ENCODE results near the gene SNRPD2. TPM values are rescaled to one million over a fixed set of nuclear protein-coding genes. Genes with fewer than 3 reads are reported as not detected.

SNRPD2 gene
- total and polyA plus RNA-seq, 4 experiments from 2014 or later: 380 to 1,238 (median 681) TPM

GRCh38 chr19:45713141-45713540 is 21.4 kb upstream of the SNRPD2 start:
- H3K4me1 Mint-ChIP-seq: peaks cover 30 to 47% (median 33%) of the 10 kb centered on the region in 4 donors

GRCh38 chr19:45712699-45713067 is 20.9 kb upstream of the SNRPD2 start:
- no peak overlapping the region for H3K27ac Mint-ChIP-seq
- Histone ChIP-seq H3K27ac (ENCODE audit: low read depth, low read length) (no peak overlapping the region), H3K27me3 (ENCODE audit: insufficient read depth, low read length) (no peaks in the 10 kb centered on the region)

More at GRCh38 chr19:45713141-45713540, 21.4 kb upstream of the SNRPD2 start:
- Mint-ChIP-seq H3K27me3 (no peaks in the 10 kb centered on the region), H3K4me3 (no peak overlapping the region), H3K36me3 (peaks cover 13 to 21% of the 10 kb centered on the region in 2 donors), H3K9me3 (peaks cover 0 to 2% (median 0%) of the 10 kb centered on the region in 8 donors), H3K27ac (peak overlapping the region in 1 of 7 donors; percentile 57)
- Histone ChIP-seq H3K4me1 (ENCODE audit: insufficient read depth, low read length) (peaks cover 32% of the 10 kb centered on the region), H3K9me3 (ENCODE audit: control insufficient read depth in 1 of 2, low read length in 2 of 2) (no peaks in the 10 kb centered on the region), H3K4me3 (ENCODE audit: low read length in 2 of 2) (no peak overlapping the region), H3K27ac (ENCODE audit: low read depth, low read length) (no peak overlapping the region), H3K36me3 (ENCODE audit: insufficient read depth, low read length) (peaks cover 13% of the 10 kb centered on the region), H3K27me3 (ENCODE audit: insufficient read depth, low read length) (no peaks in the 10 kb centered on the region)
- ChIA-PET POLR2A (ENCODE audit: partially characterized antibody) (interaction anchor here (1.4 kb wide), 1 partner anchor 18 kb away, joined by 4 read pairs; the partner anchor contains the start of gene FBXO46), CTCF (ENCODE audit: partially characterized antibody) (interaction anchor here (5.1 kb wide), 1 partner anchor 21 kb away, joined by 48 read pairs; the partner anchor contains the start of genes QPCTL and SNRPD2)
- no peak for DNase-seq
- intact Hi-C loops (cut with micrococcal nuclease): no loop called here

GRCh38 chr19:45711851-45712698 is 20.3 kb upstream of the SNRPD2 start:
- ChIA-PET CTCF (ENCODE audit: partially characterized antibody) (no interaction called here), POLR2A (ENCODE audit: partially characterized antibody) (no interaction called here)
- Mint-ChIP-seq H3K4me1 (peaks cover 22 to 37% (median 25%) of the 10 kb centered on the region in 4 donors), H3K36me3 (peaks cover 13 to 16% of the 10 kb centered on the region in 2 donors), H3K27me3 (no peaks in the 10 kb centered on the region), H3K4me3 (no peak overlapping the region), H3K27ac (no peak overlapping the region), H3K9me3 (peaks cover 0 to under 1% (median 0%) of the 10 kb centered on the region in 8 donors)
- Histone ChIP-seq H3K27me3 (ENCODE audit: insufficient read depth, low read length) (no peaks in the 10 kb centered on the region), H3K4me3 (ENCODE audit: low read length in 2 of 2) (no peak overlapping the region), H3K27ac (ENCODE audit: low read depth, low read length) (no peak overlapping the region), H3K9me3 (ENCODE audit: control insufficient read depth in 1 of 2, low read length in 2 of 2) (no peaks in the 10 kb centered on the region), H3K36me3 (ENCODE audit: insufficient read depth, low read length) (peaks cover 13% of the 10 kb centered on the region), H3K4me1 (ENCODE audit: insufficient read depth, low read length) (peaks cover 26% of the 10 kb centered on the region)
- intact Hi-C loops (cut with micrococcal nuclease): no loop called here
- no peak for DNase-seq

More at GRCh38 chr19:45712699-45713067, 20.9 kb upstream of the SNRPD2 start:
- Mint-ChIP-seq H3K36me3 (peaks cover 13 to 21% of the 10 kb centered on the region in 2 donors), H3K27me3 (no peaks in the 10 kb centered on the region), H3K4me3 (no peak overlapping the region), H3K4me1 (peaks cover 26 to 42% (median 29%) of the 10 kb centered on the region in 4 donors), H3K9me3 (peaks cover 0 to 2% (median 0%) of the 10 kb centered on the region in 8 donors)
- no peak for DNase-seq
- Histone ChIP-seq H3K4me3 (ENCODE audit: low read length in 2 of 2) (no peak overlapping the region), H3K9me3 (ENCODE audit: control insufficient read depth in 1 of 2, low read length in 2 of 2) (no peaks in the 10 kb centered on the region), H3K4me1 (ENCODE audit: insufficient read depth, low read length) (peaks cover 27% of the 10 kb centered on the region), H3K36me3 (ENCODE audit: insufficient read depth, low read length) (peaks cover 13% of the 10 kb centered on the region)
- CTCF ChIA-PET (ENCODE audit: partially characterized antibody): no interaction called here
- POLR2A ChIA-PET (ENCODE audit: partially characterized antibody): no interaction called here
- intact Hi-C loops (cut with micrococcal nuclease): no loop called here

DNA sequence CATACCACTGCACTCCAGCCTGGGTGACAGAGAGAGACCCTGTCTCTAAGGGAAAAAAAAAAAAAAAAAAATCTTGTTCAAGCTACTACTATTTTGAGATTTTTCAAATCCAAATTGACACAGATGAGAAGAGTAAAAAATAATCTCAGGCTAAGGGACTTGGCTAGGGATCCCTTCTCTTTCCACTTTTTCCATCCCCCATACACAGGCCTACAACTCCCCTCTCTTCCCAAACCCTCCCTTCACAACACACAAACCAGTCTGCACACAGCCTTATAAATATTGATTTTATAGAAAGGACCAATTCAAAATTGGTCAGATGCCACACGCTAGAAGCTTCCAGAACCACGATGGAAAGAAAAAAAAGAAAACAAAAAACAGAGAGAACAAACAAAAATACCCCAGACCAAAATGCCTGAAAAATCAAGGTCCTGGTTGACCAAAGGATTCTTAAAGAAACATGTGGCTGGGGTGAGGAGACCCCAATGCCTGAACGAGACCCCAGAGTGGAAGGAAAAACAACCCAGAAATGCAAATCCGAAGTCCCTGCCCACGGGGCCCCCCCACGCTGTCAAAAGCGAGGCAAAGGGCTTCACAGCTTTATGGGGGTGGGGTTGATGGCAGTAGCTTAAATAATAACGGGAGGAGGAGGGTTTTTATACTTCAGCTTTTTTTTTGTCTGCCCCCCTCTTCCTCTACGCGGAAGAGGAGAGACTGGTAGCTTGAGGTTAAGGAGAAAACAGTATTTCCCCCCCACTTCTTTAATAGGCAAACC is 18.8 kb upstream of the SNRPD2 start:
- intact Hi-C loops (cut with micrococcal nuclease): no loop called here
- H3K27ac Mint-ChIP-seq: peak overlapping the region in 5 of 7 donors; percentile 4 to 86 (median 53)
- peaks cover 16% of the 10 kb centered on the region for H3K4me1 ChIP-seq (ENCODE audit: insufficient read depth, low read length)
- no peak overlapping the region for H3K4me3 Mint-ChIP-seq
- ChIA-PET CTCF (ENCODE audit: partially characterized antibody) (interaction anchor here (0.6 to 1.6 kb wide), 4 partner anchors 17 to 271 kb away, joined by 3 to 6 read pairs (median 4); no protein-coding TSS in a partner anchor), POLR2A (ENCODE audit: partially characterized antibody) (interaction anchor here (1.4 kb wide), 1 partner anchor 21 kb away, joined by 6 read pairs; the partner anchor contains the start of gene FBXO46)
- H3K4me1 Mint-ChIP-seq: peaks cover 11 to 22% (median 12%) of the 10 kb centered on the region in 4 donors
- H3K9me3 Mint-ChIP-seq: no peaks in the 10 kb centered on the region
- H3K9me3 ChIP-seq (ENCODE audit: control insufficient read depth in 1 of 2, low read length in 2 of 2): no peaks in the 10 kb centered on the region
- peaks cover 13 to 15% of the 10 kb centered on the region in 2 donors for H3K36me3 Mint-ChIP-seq
- H3K4me3 ChIP-seq (ENCODE audit: low read length in 2 of 2): no peak overlapping the region
- H3K27me3 Mint-ChIP-seq: no peaks in the 10 kb centered on the region
- no peaks in the 10 kb centered on the region for H3K27me3 ChIP-seq (ENCODE audit: insufficient read depth, low read length)
- no peak for DNase-seq
- H3K27ac ChIP-seq (ENCODE audit: low read depth, low read length): no peak overlapping the region
- H3K36me3 ChIP-seq (ENCODE audit: insufficient read depth, low read length): peaks cover 13% of the 10 kb centered on the region

DNA sequence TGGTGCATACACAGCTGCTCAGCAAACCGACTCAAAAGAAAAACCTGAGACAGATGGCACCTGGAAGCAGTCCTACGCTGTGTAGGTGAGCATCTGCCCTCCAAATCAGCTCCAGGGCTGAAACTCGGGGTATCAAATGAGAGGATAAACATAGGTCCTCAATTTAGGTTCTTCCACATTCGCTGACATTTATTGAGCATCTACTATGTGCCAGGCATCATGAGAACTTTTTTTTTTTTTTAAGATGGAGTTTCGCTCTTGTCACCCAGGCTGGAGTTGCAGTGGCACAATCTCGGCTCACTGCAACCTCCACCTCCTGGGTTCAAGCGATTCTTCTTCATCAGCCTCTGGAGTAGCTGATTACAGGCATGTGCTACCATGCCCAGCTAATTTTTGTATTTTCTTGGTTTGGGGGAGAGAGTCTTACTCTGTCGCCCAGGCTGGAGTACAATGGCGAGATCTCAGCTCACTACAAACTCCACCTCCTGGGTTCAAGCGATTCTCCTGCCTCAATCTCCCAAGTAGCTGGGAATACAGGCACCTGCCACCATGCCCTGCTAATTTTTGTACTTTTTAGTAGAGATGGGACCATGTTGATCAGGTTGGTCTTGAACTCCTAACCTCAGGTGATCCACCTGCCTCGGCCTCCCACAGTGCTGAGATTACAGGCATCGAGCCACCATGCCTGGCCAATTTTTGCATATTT is 14.1 kb upstream of the SNRPD2 start:
- peaks cover 9% of the 10 kb centered on the region for H3K36me3 ChIP-seq (ENCODE audit: insufficient read depth, low read length)
- peaks cover 5 to 8% (median 6%) of the 10 kb centered on the region in 4 donors for H3K4me1 Mint-ChIP-seq
- no peak overlapping the region for H3K4me3 ChIP-seq (ENCODE audit: low read length in 2 of 2)
- ChIA-PET CTCF (ENCODE audit: partially characterized antibody) (interaction anchor here (1.2 kb wide), 1 partner anchor 14 kb away, joined by 7 read pairs; the partner anchor contains the start of genes QPCTL and SNRPD2), POLR2A (ENCODE audit: partially characterized antibody) (interaction anchor here (3.6 kb wide), 1 partner anchor 11 kb away, joined by 18 read pairs; no protein-coding TSS in a partner anchor)
- no peaks in the 10 kb centered on the region for H3K27me3 Mint-ChIP-seq
- no peak for DNase-seq
- no peaks in the 10 kb centered on the region for H3K4me1 ChIP-seq (ENCODE audit: insufficient read depth, low read length)
- no peak overlapping the region for H3K27ac ChIP-seq (ENCODE audit: low read depth, low read length)
- H3K36me3 Mint-ChIP-seq: peaks cover 16 to 18% of the 10 kb centered on the region in 2 donors
- H3K27ac Mint-ChIP-seq: peak overlapping the region in 1 of 7 donors; percentile 7
- no peaks in the 10 kb centered on the region for H3K9me3 Mint-ChIP-seq
- no peaks in the 10 kb centered on the region for H3K9me3 ChIP-seq (ENCODE audit: control insufficient read depth in 1 of 2, low read length in 2 of 2)
- H3K27me3 ChIP-seq (ENCODE audit: insufficient read depth, low read length): no peaks in the 10 kb centered on the region
- intact Hi-C loops (cut with micrococcal nuclease): no loop called here
- H3K4me3 Mint-ChIP-seq: no peak overlapping the region

DNA sequence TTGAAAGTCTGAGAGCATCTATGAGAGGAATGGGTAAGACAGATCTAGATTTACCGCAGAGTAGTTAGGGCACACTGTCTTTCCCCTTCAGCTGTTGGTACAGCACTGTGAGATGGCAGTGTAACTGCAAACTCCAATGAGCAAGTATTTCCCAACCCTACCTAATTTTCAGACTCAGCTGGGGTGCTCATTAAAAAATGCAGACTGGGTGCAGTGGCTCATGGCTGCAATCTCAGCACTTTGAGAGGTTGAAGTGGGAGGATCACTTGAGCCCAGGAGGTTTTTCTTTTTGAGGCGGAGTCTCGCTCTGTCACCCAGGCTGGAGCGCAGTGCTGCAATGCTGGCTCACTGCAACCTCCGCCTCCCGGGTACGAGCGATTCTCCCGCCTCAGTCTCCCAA is 13.4 kb upstream of the SNRPD2 start:
- Histone ChIP-seq H3K27me3 (ENCODE audit: insufficient read depth, low read length) (no peaks in the 10 kb centered on the region), H3K36me3 (ENCODE audit: insufficient read depth, low read length) (peaks cover 3% of the 10 kb centered on the region), H3K4me3 (ENCODE audit: low read length in 2 of 2) (no peak overlapping the region), H3K27ac (ENCODE audit: low read depth, low read length) (no peak overlapping the region), H3K9me3 (ENCODE audit: control insufficient read depth in 1 of 2, low read length in 2 of 2) (no peaks in the 10 kb centered on the region), H3K4me1 (ENCODE audit: insufficient read depth, low read length) (no peaks in the 10 kb centered on the region)
- no peaks in the 10 kb centered on the region for H3K9me3 Mint-ChIP-seq
- H3K27ac Mint-ChIP-seq: no peak overlapping the region
- ChIA-PET POLR2A (ENCODE audit: partially characterized antibody) (interaction anchor here (3.6 kb wide), 1 partner anchor 12 kb away, joined by 18 read pairs; no protein-coding TSS in a partner anchor), CTCF (ENCODE audit: partially characterized antibody) (interaction anchor here (1.2 kb wide), 1 partner anchor 13 kb away, joined by 7 read pairs; the partner anchor contains the start of genes QPCTL and SNRPD2)
- intact Hi-C loops (cut with micrococcal nuclease): no loop called here
- H3K4me3 Mint-ChIP-seq: no peak overlapping the region
- H3K27me3 Mint-ChIP-seq: no peaks in the 10 kb centered on the region
- H3K36me3 Mint-ChIP-seq: peaks cover 11 to 12% of the 10 kb centered on the region in 2 donors
- peaks cover 0 to 5% (median 2%) of the 10 kb centered on the region in 4 donors for H3K4me1 Mint-ChIP-seq
- no peak for DNase-seq
